GM12878 (cell line): Measurements from ENCODE around the gene LAMA2. TPM values are rescaled to one million over a fixed set of nuclear protein-coding genes. Genes with fewer than 3 reads are reported as not detected.

Source experiments
- ATAC-seq: fragments of 200-7000 bp; cut with Tn5 transposase; 3 replicates; pipeline ENCODE4 v1.9.1; 2020; ENCODE audit warnings: mild to moderate bottlenecking, moderate library complexity
- BruUV-seq: library from RNA; stranded (reverse); fragments of 400-500 nt; replicated peaks from 2 replicates; lab custom pipeline; 2021; lab: Mats Ljungman, UMichigan
- CTCF ChIA-PET: fragments of 300-600 bp; sonication (Branson Sonifier 250); formaldehyde crosslinking; extraction: SDS; loops from one replicate; lab custom pipeline; 2021; ENCODE audit warnings: inconsistent platforms; lab: Yijun Ruan, JAX
- POLR2A ChIA-PET: fragments of 350-600 bp; formaldehyde crosslinking; extraction: SDS; loops from one replicate; lab custom pipeline; 2021; ENCODE audit warnings: inconsistent platforms; lab: Charles Lee
- RAD21 ChIA-PET: fragments of 300-600 bp; sonication (Branson Sonifier 250); formaldehyde crosslinking; loops from one replicate; lab custom pipeline; 2023; ENCODE audit warnings: antibody characterized with exemption; ENCODE audit not compliant: unreplicated experiment; lab: Charles Lee
- SMC1A ChIA-PET: fragments of 300-600 bp; sonication (Branson Sonifier 250); formaldehyde crosslinking; loops from one replicate; lab custom pipeline; 2023; ENCODE audit not compliant: unreplicated experiment, uncharacterized antibody; lab: Charles Lee
- DNase-seq: peaks from one replicate; pipeline ENCODE4 v3.0.0-alpha.2; 2011; ENCODE audit warnings: low read depth, low spot score
- FAIRE-seq: peaks from 3 replicates; lab custom pipeline; 2011; peaks lifted over from hg19 to GRCh38; lab: Jason Lieb, UNC
- H2AFZ ChIP-seq: 2 replicates; pipeline ENCODE4 v1.6.0; 2011; ENCODE audit warnings: low read depth, low read length, control low read depth; ENCODE audit not compliant: control insufficient read depth
- H3K27ac ChIP-seq: 2 replicates; pipeline ENCODE4 v1.5.1; 2011; ENCODE audit warnings: control low read depth; ENCODE audit not compliant: control insufficient read depth, insufficient read depth
- H3K27me3 ChIP-seq, 2 experiments: replicated peaks in 1 of 2; 2 replicates each; pipeline versions ENCODE4 v1.6.0 to v1.6.1; 2011; ENCODE audit warnings: low read length in 1 of 2; ENCODE audit not compliant: control insufficient read depth in 2 of 2, insufficient read depth in 2 of 2
- H3K36me3 ChIP-seq, 2 experiments: 2 replicates each; pipeline ENCODE4 v1.5.1; 2011; ENCODE audit warnings: low read length in 1 of 2; ENCODE audit not compliant: control insufficient read depth in 2 of 2, insufficient read depth in 2 of 2
- H3K4me1 ChIP-seq: 2 replicates; pipeline ENCODE4 v1.6.1; 2011; ENCODE audit warnings: mild to moderate bottlenecking, low read length, moderate library complexity, mixed read lengths; ENCODE audit not compliant: control insufficient read depth, insufficient read depth
- H3K4me2 ChIP-seq: 2 replicates; pipeline ENCODE4 v1.6.0; 2011; ENCODE audit warnings: control low read depth; ENCODE audit not compliant: control insufficient read depth, insufficient read depth
- H3K4me3 ChIP-seq: fragments of 200-600 bp; sonication (generic); 2 replicates; pipeline ENCODE4 v1.5.1; 2016
- H3K79me2 ChIP-seq: 2 replicates; pipeline ENCODE4 v1.6.0; 2011; ENCODE audit warnings: low read length; ENCODE audit not compliant: control insufficient read depth, insufficient read depth
- H3K9ac ChIP-seq: 2 replicates; pipeline ENCODE4 v1.8.0; 2011; ENCODE audit warnings: low read length, control low read depth, mixed read lengths; ENCODE audit not compliant: control insufficient read depth, insufficient read depth
- H3K9me3 ChIP-seq: replicated peaks from 3 replicates; pipeline ENCODE4 v1.5.1; 2011; ENCODE audit warnings: mild to moderate bottlenecking, low read length; ENCODE audit not compliant: control insufficient read depth, insufficient read depth
- H4K20me1 ChIP-seq: 2 replicates; pipeline ENCODE4 v1.6.0; 2011; ENCODE audit not compliant: control insufficient read depth, insufficient read depth
- MTA3 ChIP-seq: IDR thresholded peaks from 2 replicates; pipeline ENCODE4 v1.6.1; 2012; ENCODE audit warnings: low read length, inconsistent platforms, borderline replicate concordance
- RAD21 ChIP-seq: IDR thresholded peaks from 2 replicates; pipeline ENCODE4 v1.6.1; 2011; ENCODE audit warnings: mild to moderate bottlenecking, low read depth, low read length, moderate library complexity; ENCODE audit not compliant: insufficient read depth
- SMAD5 ChIP-seq: IDR thresholded peaks from 2 replicates; pipeline ENCODE4 v1.6.1; 2016; ENCODE audit warnings: antibody characterized with exemption, low read depth
- SUZ12 ChIP-seq: fragments of 200-600 bp; sonication (generic); IDR thresholded peaks from one replicate; pipeline ENCODE4 v1.6.1; 2018; ENCODE audit warnings: antibody characterized with exemption, mild to moderate bottlenecking; ENCODE audit not compliant: unreplicated experiment
- WGBS: methylation state at CpG from one replicate; pipeline ENCODE4 v1.1.6; 2016; ENCODE audit warnings: low lambda C conversion rate; ENCODE audit not compliant: insufficient replicate concordance, insufficient coverage; ENCODE audit errors: missing lambda C conversion rate; 5-methylcytosine and 5-hydroxymethylcytosine counted together
- in situ Hi-C: fragments of 300-500 bp; cut with MboI; formaldehyde crosslinking; loops from 9 replicates; pipeline ENCODE4 v1.14.3; 2018; ENCODE audit warnings: mixed read lengths
- intact Hi-C: fragments of 100-400 bp; cut with micrococcal nuclease; formaldehyde crosslinking; loops from one replicate; pipeline ENCODE4 v1.14.2; 2022; ENCODE audit not compliant: unreplicated experiment
- polyA plus RNA-seq, 11 experiments: library from polyadenylated mRNA; depleted of rRNA in 4 of 11; unstranded in 6 of 11; stranded (reverse) in 5 of 11; fragments of >200 nt; fragmentation: Nextera tagmentation in 4 of 11; fragmentation: Illumina TruSeq in 1 of 11; extraction: Ambion mirVana in 4 of 11; extraction: Trizol in 1 of 11; gene quantifications; 1 replicate in 1 of 11; 2 replicates in 10 of 11; pipeline versions ENCODE4 v1.2.1 to v1.2.3, GENCODE V29; 2011 to 2016; ENCODE audit warnings: inconsistent platforms in 2 of 11, missing spikeins in 2 of 11, low read depth in 1 of 11
- total RNA-seq, 4 experiments: library from RNA; depleted of rRNA in 3 of 4; stranded (reverse); fragments of >200 nt in 3 of 4; fragmentation: Illumina TruSeq in 1 of 4; extraction: Trizol in 1 of 4; gene quantifications; 2 replicates each; pipeline versions ENCODE4 v1.2.1 to v1.2.3, GENCODE V29; 2013 to 2021
- TF ChIP-seq, protein P1 (sequence below): fragments of 450-650 bp; formaldehyde crosslinking; IDR thresholded peaks from 2 replicates; pipeline ENCODE4 v1.5.0; 2022; ENCODE audit warnings: mild to moderate bottlenecking, missing genetic modification characterization
- TF ChIP-seq, protein P2 (sequence below): fragments of 150-350 bp; IDR thresholded peaks from 2 replicates; pipeline ENCODE4 v1.6.1; 2016; ENCODE audit warnings: low read depth, low read length
- TF ChIP-seq, protein P3 (sequence below): fragments of 450-650 bp; IDR thresholded peaks from 2 replicates; pipeline ENCODE4 v1.6.1; 2017; ENCODE audit warnings: borderline replicate concordance
- TF ChIP-seq, protein P4 (sequence below): IDR thresholded peaks from 2 replicates; pipeline ENCODE4 v1.6.1; 2012; ENCODE audit warnings: low read length, inconsistent platforms
- TF ChIP-seq, protein P5 (sequence below): fragments of 450-650 bp; IDR thresholded peaks from 2 replicates; pipeline ENCODE4 v1.6.1; 2014; ENCODE audit warnings: mild to moderate bottlenecking

Gene LAMA2
- total and polyA plus RNA-seq, 10 of the 15 experiments (the other 5 are each of a cell fraction or from before 2014, with no cell fraction given) = 0.04 to 2.0 (median 0.37) TPM; not detected in 1

DNA sequence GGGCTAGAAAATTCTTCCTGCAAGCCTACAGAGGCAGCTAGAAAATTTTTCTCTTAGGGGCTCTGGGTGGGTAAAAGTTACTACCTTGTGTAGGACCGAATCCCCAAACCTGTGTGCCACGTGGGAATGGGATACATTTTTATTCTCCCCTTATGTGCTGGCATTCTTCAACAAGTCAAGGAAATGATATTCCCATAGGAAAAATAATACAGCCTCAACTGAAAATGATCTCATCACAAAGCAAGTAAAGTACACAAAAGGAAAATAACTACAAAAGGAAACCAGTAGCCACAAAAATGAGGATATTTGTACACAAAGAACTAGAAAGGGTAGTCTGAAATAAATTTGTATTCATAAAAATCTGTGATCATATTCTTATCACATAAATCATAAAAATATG is 298.1 kb downstream of the LAMA2 start (continued):
- TF ChIP-seq, protein P1, sequence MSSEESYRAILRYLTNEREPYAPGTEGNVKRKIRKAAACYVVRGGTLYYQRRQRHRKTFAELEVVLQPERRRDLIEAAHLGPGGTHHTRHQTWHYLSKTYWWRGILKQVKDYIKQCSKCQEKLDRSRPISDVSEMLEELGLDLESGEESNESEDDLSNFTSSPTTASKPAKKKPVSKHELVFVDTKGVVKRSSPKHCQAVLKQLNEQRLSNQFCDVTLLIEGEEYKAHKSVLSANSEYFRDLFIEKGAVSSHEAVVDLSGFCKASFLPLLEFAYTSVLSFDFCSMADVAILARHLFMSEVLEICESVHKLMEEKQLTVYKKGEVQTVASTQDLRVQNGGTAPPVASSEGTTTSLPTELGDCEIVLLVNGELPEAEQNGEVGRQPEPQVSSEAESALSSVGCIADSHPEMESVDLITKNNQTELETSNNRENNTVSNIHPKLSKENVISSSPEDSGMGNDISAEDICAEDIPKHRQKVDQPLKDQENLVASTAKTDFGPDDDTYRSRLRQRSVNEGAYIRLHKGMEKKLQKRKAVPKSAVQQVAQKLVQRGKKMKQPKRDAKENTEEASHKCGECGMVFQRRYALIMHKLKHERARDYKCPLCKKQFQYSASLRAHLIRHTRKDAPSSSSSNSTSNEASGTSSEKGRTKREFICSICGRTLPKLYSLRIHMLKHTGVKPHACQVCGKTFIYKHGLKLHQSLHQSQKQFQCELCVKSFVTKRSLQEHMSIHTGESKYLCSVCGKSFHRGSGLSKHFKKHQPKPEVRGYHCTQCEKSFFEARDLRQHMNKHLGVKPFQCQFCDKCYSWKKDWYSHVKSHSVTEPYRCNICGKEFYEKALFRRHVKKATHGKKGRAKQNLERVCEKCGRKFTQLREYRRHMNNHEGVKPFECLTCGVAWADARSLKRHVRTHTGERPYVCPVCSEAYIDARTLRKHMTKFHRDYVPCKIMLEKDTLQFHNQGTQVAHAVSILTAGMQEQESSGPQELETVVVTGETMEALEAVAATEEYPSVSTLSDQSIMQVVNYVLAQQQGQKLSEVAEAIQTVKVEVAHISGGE = no peak
- TF ChIP-seq, protein P2, sequence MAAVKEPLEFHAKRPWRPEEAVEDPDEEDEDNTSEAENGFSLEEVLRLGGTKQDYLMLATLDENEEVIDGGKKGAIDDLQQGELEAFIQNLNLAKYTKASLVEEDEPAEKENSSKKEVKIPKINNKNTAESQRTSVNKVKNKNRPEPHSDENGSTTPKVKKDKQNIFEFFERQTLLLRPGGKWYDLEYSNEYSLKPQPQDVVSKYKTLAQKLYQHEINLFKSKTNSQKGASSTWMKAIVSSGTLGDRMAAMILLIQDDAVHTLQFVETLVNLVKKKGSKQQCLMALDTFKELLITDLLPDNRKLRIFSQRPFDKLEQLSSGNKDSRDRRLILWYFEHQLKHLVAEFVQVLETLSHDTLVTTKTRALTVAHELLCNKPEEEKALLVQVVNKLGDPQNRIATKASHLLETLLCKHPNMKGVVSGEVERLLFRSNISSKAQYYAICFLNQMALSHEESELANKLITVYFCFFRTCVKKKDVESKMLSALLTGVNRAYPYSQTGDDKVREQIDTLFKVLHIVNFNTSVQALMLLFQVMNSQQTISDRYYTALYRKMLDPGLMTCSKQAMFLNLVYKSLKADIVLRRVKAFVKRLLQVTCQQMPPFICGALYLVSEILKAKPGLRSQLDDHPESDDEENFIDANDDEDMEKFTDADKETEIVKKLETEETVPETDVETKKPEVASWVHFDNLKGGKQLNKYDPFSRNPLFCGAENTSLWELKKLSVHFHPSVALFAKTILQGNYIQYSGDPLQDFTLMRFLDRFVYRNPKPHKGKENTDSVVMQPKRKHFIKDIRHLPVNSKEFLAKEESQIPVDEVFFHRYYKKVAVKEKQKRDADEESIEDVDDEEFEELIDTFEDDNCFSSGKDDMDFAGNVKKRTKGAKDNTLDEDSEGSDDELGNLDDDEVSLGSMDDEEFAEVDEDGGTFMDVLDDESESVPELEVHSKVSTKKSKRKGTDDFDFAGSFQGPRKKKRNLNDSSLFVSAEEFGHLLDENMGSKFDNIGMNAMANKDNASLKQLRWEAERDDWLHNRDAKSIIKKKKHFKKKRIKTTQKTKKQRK = no peak

DNA sequence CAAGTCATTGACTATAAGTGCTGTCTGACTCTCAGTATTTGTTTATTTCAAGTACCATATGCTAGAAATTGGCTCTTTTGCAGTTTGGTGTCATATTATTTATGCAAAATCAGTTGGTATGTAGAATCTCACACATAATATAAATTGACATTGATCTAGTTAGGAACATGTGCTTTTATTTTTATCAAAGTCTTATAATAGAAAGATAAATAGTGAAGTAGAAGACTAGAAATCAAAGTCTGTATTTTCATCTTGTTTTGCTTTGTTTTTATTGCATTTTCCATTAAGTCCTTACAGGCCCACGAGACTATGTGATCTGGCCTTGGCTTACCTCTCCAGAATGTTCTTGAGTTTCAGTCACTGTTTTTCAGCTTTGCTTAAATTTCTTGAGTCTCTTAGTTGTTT is 300.3 kb downstream of the LAMA2 start:
- ATAC-seq (no peak), DNase-seq (no peak), FAIRE-seq (no peak)
- no peaks in the 10 kb centered on the region for H3K27me3 ChIP-seq
- CTCF ChIA-PET = no interaction called here
- H2AFZ ChIP-seq = no peak overlapping the region
- SMC1A ChIA-PET = no interaction called here
- H3K9ac ChIP-seq = no peak overlapping the region
- no peaks in the 10 kb centered on the region for H3K79me2 ChIP-seq
- H4K20me1 ChIP-seq = no peaks in the 10 kb centered on the region
- RAD21 ChIA-PET = no interaction called here
- H3K4me2 ChIP-seq = no peak overlapping the region
- H3K27ac ChIP-seq = no peak overlapping the region
- H3K9me3 ChIP-seq = no peaks in the 10 kb centered on the region
- in situ Hi-C loops (no loop called here), intact Hi-C loops (no loop called here)
- no peaks in the 10 kb centered on the region for H3K36me3 ChIP-seq
- POLR2A ChIA-PET = no interaction called here
- H3K4me3 ChIP-seq = no peak overlapping the region
- no TSS peak for BruUV-seq
- 0% methylated on average over 1 of the region's 1 CpG for WGBS
- H3K4me1 ChIP-seq = no peaks in the 10 kb centered on the region
- TF ChIP-seq RAD21 (no peak), MTA3 (no peak), SUZ12 (no peak), SMAD5 (no peak)
- TF ChIP-seq, protein P3, sequence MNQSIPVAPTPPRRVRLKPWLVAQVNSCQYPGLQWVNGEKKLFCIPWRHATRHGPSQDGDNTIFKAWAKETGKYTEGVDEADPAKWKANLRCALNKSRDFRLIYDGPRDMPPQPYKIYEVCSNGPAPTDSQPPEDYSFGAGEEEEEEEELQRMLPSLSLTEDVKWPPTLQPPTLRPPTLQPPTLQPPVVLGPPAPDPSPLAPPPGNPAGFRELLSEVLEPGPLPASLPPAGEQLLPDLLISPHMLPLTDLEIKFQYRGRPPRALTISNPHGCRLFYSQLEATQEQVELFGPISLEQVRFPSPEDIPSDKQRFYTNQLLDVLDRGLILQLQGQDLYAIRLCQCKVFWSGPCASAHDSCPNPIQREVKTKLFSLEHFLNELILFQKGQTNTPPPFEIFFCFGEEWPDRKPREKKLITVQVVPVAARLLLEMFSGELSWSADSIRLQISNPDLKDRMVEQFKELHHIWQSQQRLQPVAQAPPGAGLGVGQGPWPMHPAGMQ = no peak
- TF ChIP-seq, protein P4, sequence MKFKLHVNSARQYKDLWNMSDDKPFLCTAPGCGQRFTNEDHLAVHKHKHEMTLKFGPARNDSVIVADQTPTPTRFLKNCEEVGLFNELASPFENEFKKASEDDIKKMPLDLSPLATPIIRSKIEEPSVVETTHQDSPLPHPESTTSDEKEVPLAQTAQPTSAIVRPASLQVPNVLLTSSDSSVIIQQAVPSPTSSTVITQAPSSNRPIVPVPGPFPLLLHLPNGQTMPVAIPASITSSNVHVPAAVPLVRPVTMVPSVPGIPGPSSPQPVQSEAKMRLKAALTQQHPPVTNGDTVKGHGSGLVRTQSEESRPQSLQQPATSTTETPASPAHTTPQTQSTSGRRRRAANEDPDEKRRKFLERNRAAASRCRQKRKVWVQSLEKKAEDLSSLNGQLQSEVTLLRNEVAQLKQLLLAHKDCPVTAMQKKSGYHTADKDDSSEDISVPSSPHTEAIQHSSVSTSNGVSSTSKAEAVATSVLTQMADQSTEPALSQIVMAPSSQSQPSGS = no peak
- TF ChIP-seq, protein P5, sequence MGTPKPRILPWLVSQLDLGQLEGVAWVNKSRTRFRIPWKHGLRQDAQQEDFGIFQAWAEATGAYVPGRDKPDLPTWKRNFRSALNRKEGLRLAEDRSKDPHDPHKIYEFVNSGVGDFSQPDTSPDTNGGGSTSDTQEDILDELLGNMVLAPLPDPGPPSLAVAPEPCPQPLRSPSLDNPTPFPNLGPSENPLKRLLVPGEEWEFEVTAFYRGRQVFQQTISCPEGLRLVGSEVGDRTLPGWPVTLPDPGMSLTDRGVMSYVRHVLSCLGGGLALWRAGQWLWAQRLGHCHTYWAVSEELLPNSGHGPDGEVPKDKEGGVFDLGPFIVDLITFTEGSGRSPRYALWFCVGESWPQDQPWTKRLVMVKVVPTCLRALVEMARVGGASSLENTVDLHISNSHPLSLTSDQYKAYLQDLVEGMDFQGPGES = no peak
